WI38 (cell line): ENCODE measurements around the gene NACC1.

ENCODE experiments used
- H3K4me3 ChIP-seq: 2 replicates; pipeline ENCODE4 v1.5.1; 2011; ENCODE audit warnings: low read depth, mild to moderate bottlenecking, control low read depth, low read length
- CTCF ChIP-seq: IDR thresholded peaks from 2 replicates; pipeline ENCODE4 v1.5.1; 2012; ENCODE audit warnings: low read depth, mild to moderate bottlenecking, control low read depth, low read length

The NACC1 gene

GRCh38 chr19:13102416-13102665, 15.7 kb upstream of the NACC1 start:
- no peak for TF ChIP-seq CTCF
- H3K4me3 ChIP-seq = peak overlapping the region; percentile 27; the same call in 1 of the 2 replicates

- no peak for TF ChIP-seq CTCF
- H3K4me3 ChIP-seq = peak within 1 kb of the TSS; percentile 27; the same call in 1 of the 2 replicates
Observed at GRCh38 chr19:13102666-13103580, 15.1 kb upstream of the NACC1 start, which contains the start of gene LYL1. Gene LYL1, minus strand, starts transcription at chr19:13102858. Its CDS starts 1,687 bp downstream, at chr19:13101171.

- TF ChIP-seq CTCF = no peak
- H3K4me3 ChIP-seq = no peak overlapping the region
Observed at GRCh38 chr19:13103581-13104359, 14.3 kb upstream of the NACC1 start.

GRCh38 chr19:13104360-13104847, 13.7 kb upstream of the NACC1 start:
- peak; percentile 38 for TF ChIP-seq CTCF
- H3K4me3 ChIP-seq = no peak overlapping the region

- no peak for TF ChIP-seq CTCF
Observed at GRCh38 chr19:13104848-13105711, 13.0 kb upstream of the NACC1 start.

GRCh38 chr19:13109361-13110098, 8.5 kb upstream of the NACC1 start:
- no peak overlapping the region for H3K4me3 ChIP-seq
- TF ChIP-seq CTCF = no peak

More at GRCh38 chr19:13104848-13105711, 13.0 kb upstream of the NACC1 start:
- no peak overlapping the region for H3K4me3 ChIP-seq
